ENCODE results near the gene PMP22.

The PMP22 gene

GRCh38 chr17:15301845-15302244 is 36.7 kb upstream of the PMP22 start:
- Histone ChIP-seq H4K8ac (ENCODE audit: low read length) (no peak overlapping the region), H2BK15ac (ENCODE audit: low read depth, poor library complexity, severe bottlenecking) (no peak overlapping the region), H3K9me3 (ENCODE audit: control insufficient read depth, low read length) (no peaks in the 10 kb centered on the region), H3K4ac (ENCODE audit: low read depth in 1 of 2, low read length in 2 of 2) (no peak overlapping the region), H3K14ac (ENCODE audit: low read length in 2 of 2) (no peak overlapping the region), H3K9ac (ENCODE audit: low read length) (no peak overlapping the region), H3K79me1 (replicated peaks; ENCODE audit: low read length, poor library complexity, severe bottlenecking) (no peaks in the 10 kb centered on the region), H3K27me3 (ENCODE audit: control insufficient read depth in 1 of 2, insufficient read depth in 1 of 2, low read length in 2 of 2) (no peaks in the 10 kb centered on the region), H2BK120ac (ENCODE audit: low read depth, low read length) (no peak overlapping the region), H2AK5ac (ENCODE audit: low read length, severe bottlenecking) (no peak overlapping the region), H3K4me1 (ENCODE audit: control insufficient read depth, insufficient read depth, low read depth, low read length) (peaks cover 3% of the 10 kb centered on the region), H2BK12ac (ENCODE audit: low read length in 2 of 2) (no peak overlapping the region), H3K27ac (ENCODE audit: low read length, poor library complexity, severe bottlenecking) (no peak overlapping the region), H3K4me3 (ENCODE audit: insufficient read depth in 1 of 2, low read depth in 1 of 2, low read length in 2 of 2) (no peak overlapping the region), H2BK5ac (ENCODE audit: low read depth, low read length, poor library complexity, severe bottlenecking) (no peak overlapping the region), H3K23ac (ENCODE audit: low read length in 2 of 2) (no peak overlapping the region), H4K91ac (ENCODE audit: low read length) (no peak overlapping the region), H3K4me2 (ENCODE audit: low read length, poor library complexity, severe bottlenecking) (no peak overlapping the region), H3K18ac (ENCODE audit: low read depth in 1 of 2, low read length in 2 of 2) (no peak overlapping the region), H2AFZ (ENCODE audit: low read depth, low read length) (no peak overlapping the region), H3K36me3 (ENCODE audit: control insufficient read depth in 1 of 2, insufficient read depth in 2 of 2, low read depth in 1 of 2, low read length in 2 of 2) (no peaks in the 10 kb centered on the region)
- DNase-seq, result no peak
- WGBS, result 97% methylated on average over 6 of the region's 6 CpGs

GRCh38 chr17:15298176-15298575 is 33.0 kb upstream of the PMP22 start:
- no peak overlapping the region for H2BK15ac ChIP-seq (ENCODE audit: low read depth, poor library complexity, severe bottlenecking)
- H3K14ac ChIP-seq (ENCODE audit: low read length in 2 of 2), result no peak overlapping the region
- no peak overlapping the region for H3K23ac ChIP-seq (ENCODE audit: low read length in 2 of 2)
- H4K8ac ChIP-seq (ENCODE audit: low read length), result peak overlapping the region; percentile 12
- H2AFZ ChIP-seq (ENCODE audit: low read depth, low read length), result no peak overlapping the region
- H2BK5ac ChIP-seq (ENCODE audit: low read depth, low read length, poor library complexity, severe bottlenecking), result no peak overlapping the region
- WGBS, result 61% methylated on average over 4 of the region's 5 CpGs
- no peak overlapping the region for H2BK120ac ChIP-seq (ENCODE audit: low read depth, low read length)
- H3K27me3 ChIP-seq (ENCODE audit: control insufficient read depth in 1 of 2, insufficient read depth in 1 of 2, low read length in 2 of 2), result no peaks in the 10 kb centered on the region
- peak overlapping the region in 1 of 2 experiments; percentile 38 for H2BK12ac ChIP-seq (ENCODE audit: low read length in 2 of 2)
- peak; percentile 85 for DNase-seq
- no peak overlapping the region for H3K4me2 ChIP-seq (ENCODE audit: low read length, poor library complexity, severe bottlenecking)
- H3K9me3 ChIP-seq (ENCODE audit: control insufficient read depth, low read length), result no peaks in the 10 kb centered on the region
- no peak overlapping the region for H2AK5ac ChIP-seq (ENCODE audit: low read length, severe bottlenecking)
- H4K91ac ChIP-seq (ENCODE audit: low read length), result peak overlapping the region; percentile 11
- H3K4ac ChIP-seq (ENCODE audit: low read depth in 1 of 2, low read length in 2 of 2), result peak overlapping the region in 1 of 2 experiments; percentile 24
- peak overlapping the region; percentile 3 for H3K27ac ChIP-seq (ENCODE audit: low read length, poor library complexity, severe bottlenecking)
- H3K18ac ChIP-seq (ENCODE audit: low read depth in 1 of 2, low read length in 2 of 2), result peak overlapping the region in 1 of 2 experiments; percentile 27
- no peaks in the 10 kb centered on the region for H3K79me1 ChIP-seq (replicated peaks; ENCODE audit: low read length, poor library complexity, severe bottlenecking)
- no peaks in the 10 kb centered on the region for H3K36me3 ChIP-seq (ENCODE audit: control insufficient read depth in 1 of 2, insufficient read depth in 2 of 2, low read depth in 1 of 2, low read length in 2 of 2)
- H3K9ac ChIP-seq (ENCODE audit: low read length), result peak overlapping the region; percentile 50
- H3K4me1 ChIP-seq (ENCODE audit: control insufficient read depth, insufficient read depth, low read depth, low read length), result no peaks in the 10 kb centered on the region
- no peak overlapping the region for H3K4me3 ChIP-seq (ENCODE audit: insufficient read depth in 1 of 2, low read depth in 1 of 2, low read length in 2 of 2)

- Histone ChIP-seq H3K23ac (ENCODE audit: low read length in 2 of 2) (no peak overlapping the region), H3K79me1 (replicated peaks; ENCODE audit: low read length, poor library complexity, severe bottlenecking) (no peaks in the 10 kb centered on the region), H2BK12ac (ENCODE audit: low read length in 2 of 2) (no peak overlapping the region), H2BK5ac (ENCODE audit: low read depth, low read length, poor library complexity, severe bottlenecking) (no peak overlapping the region), H3K4ac (ENCODE audit: low read depth in 1 of 2, low read length in 2 of 2) (no peak overlapping the region), H3K9ac (ENCODE audit: low read length) (no peak overlapping the region), H3K36me3 (ENCODE audit: control insufficient read depth in 1 of 2, insufficient read depth in 2 of 2, low read depth in 1 of 2, low read length in 2 of 2) (no peaks in the 10 kb centered on the region), H2BK15ac (ENCODE audit: low read depth, poor library complexity, severe bottlenecking) (no peak overlapping the region), H4K91ac (ENCODE audit: low read length) (no peak overlapping the region), H2BK120ac (ENCODE audit: low read depth, low read length) (no peak overlapping the region), H3K27ac (ENCODE audit: low read length, poor library complexity, severe bottlenecking) (no peak overlapping the region), H3K14ac (ENCODE audit: low read length in 2 of 2) (no peak overlapping the region), H3K4me3 (ENCODE audit: insufficient read depth in 1 of 2, low read depth in 1 of 2, low read length in 2 of 2) (no peak overlapping the region), H4K8ac (ENCODE audit: low read length) (no peak overlapping the region), H3K4me2 (ENCODE audit: low read length, poor library complexity, severe bottlenecking) (no peak overlapping the region), H3K18ac (ENCODE audit: low read depth in 1 of 2, low read length in 2 of 2) (no peak overlapping the region), H2AFZ (ENCODE audit: low read depth, low read length) (no peak overlapping the region), H3K27me3 (ENCODE audit: control insufficient read depth in 1 of 2, insufficient read depth in 1 of 2, low read length in 2 of 2) (no peaks in the 10 kb centered on the region), H2AK5ac (ENCODE audit: low read length, severe bottlenecking) (no peak overlapping the region), H3K4me1 (ENCODE audit: control insufficient read depth, insufficient read depth, low read depth, low read length) (peaks cover 10% of the 10 kb centered on the region), H3K9me3 (ENCODE audit: control insufficient read depth, low read length) (no peaks in the 10 kb centered on the region)
- 90% methylated on average over 3 of the region's 3 CpGs for WGBS
- no peak for DNase-seq
Observed at GRCh38 chr17:15293558-15293957, 28.4 kb upstream of the PMP22 start.

GRCh38 chr17:15291674-15292361 is 26.7 kb upstream of the PMP22 start:
- no peak overlapping the region for H2AFZ ChIP-seq (ENCODE audit: low read depth, low read length)
- H2BK12ac ChIP-seq (ENCODE audit: low read length in 2 of 2), result no peak overlapping the region
- no peak overlapping the region for H3K4ac ChIP-seq (ENCODE audit: low read depth in 1 of 2, low read length in 2 of 2)
- DNase-seq, result no peak
- H2AK5ac ChIP-seq (ENCODE audit: low read length, severe bottlenecking), result no peak overlapping the region
- no peak overlapping the region for H3K4me3 ChIP-seq (ENCODE audit: insufficient read depth in 1 of 2, low read depth in 1 of 2, low read length in 2 of 2)
- no peak overlapping the region for H2BK15ac ChIP-seq (ENCODE audit: low read depth, poor library complexity, severe bottlenecking)
- H3K27ac ChIP-seq (ENCODE audit: low read length, poor library complexity, severe bottlenecking), result no peak overlapping the region
- H4K8ac ChIP-seq (ENCODE audit: low read length), result no peak overlapping the region
- no peak overlapping the region for H3K4me2 ChIP-seq (ENCODE audit: low read length, poor library complexity, severe bottlenecking)
- no peaks in the 10 kb centered on the region for H3K79me1 ChIP-seq (replicated peaks; ENCODE audit: low read length, poor library complexity, severe bottlenecking)
- no peak overlapping the region for H2BK5ac ChIP-seq (ENCODE audit: low read depth, low read length, poor library complexity, severe bottlenecking)
- H3K4me1 ChIP-seq (ENCODE audit: control insufficient read depth, insufficient read depth, low read depth, low read length), result peaks cover 10% of the 10 kb centered on the region
- no peak overlapping the region for H2BK120ac ChIP-seq (ENCODE audit: low read depth, low read length)
- no peak overlapping the region for H3K18ac ChIP-seq (ENCODE audit: low read depth in 1 of 2, low read length in 2 of 2)
- H3K9me3 ChIP-seq (ENCODE audit: control insufficient read depth, low read length), result no peaks in the 10 kb centered on the region
- H3K23ac ChIP-seq (ENCODE audit: low read length in 2 of 2), result no peak overlapping the region
- peak overlapping the region; percentile 34 for H4K91ac ChIP-seq (ENCODE audit: low read length)
- 89% methylated on average over 8 of the region's 8 CpGs for WGBS
- no peaks in the 10 kb centered on the region for H3K27me3 ChIP-seq (ENCODE audit: control insufficient read depth in 1 of 2, insufficient read depth in 1 of 2, low read length in 2 of 2)
- H3K9ac ChIP-seq (ENCODE audit: low read length), result no peak overlapping the region
- no peaks in the 10 kb centered on the region for H3K36me3 ChIP-seq (ENCODE audit: control insufficient read depth in 1 of 2, insufficient read depth in 2 of 2, low read depth in 1 of 2, low read length in 2 of 2)
- no peak overlapping the region for H3K14ac ChIP-seq (ENCODE audit: low read length in 2 of 2)

All from mesenchymal stem cell (in vitro differentiated cells and primary cell).